GM12892 (cell line): ENCODE measurements around the gene C1QTNF1.
"Not testable (repeated sequence)": the region's sequence is repeated elsewhere in the genome, so short reads cannot be mapped to it uniquely, and the experiment has no call there.

Experiments
- DNase-seq: peaks from one replicate; pipeline ENCODE4 v3.0.0; 2011; ENCODE audit not compliant: insufficient read length
- FAIRE-seq: peaks from 2 replicates; lab custom pipeline; 2011; peaks lifted over from hg19 to GRCh38; lab: Jason Lieb, UNC
- POLR2A ChIP-seq: IDR thresholded peaks from 2 replicates; pipeline ENCODE4 v1.6.1; 2011; ENCODE audit warnings: low read depth, low read length, control low read depth
- POLR2AphosphoS5 ChIP-seq: IDR thresholded peaks from 2 replicates; pipeline ENCODE4 v1.6.1; 2011; ENCODE audit warnings: low read depth, low read length, control low read depth
- TAF1 ChIP-seq: IDR thresholded peaks from 2 replicates; pipeline ENCODE4 v1.6.1; 2011; ENCODE audit warnings: low read depth, mild to moderate bottlenecking, control low read depth, low read length, borderline replicate concordance

C1QTNF1 gene

GRCh38 chr17:79011451-79012147 lies 12.4 kb upstream of the C1QTNF1 start:
- TF ChIP-seq POLR2A (no peak), TAF1 (no peak), POLR2AphosphoS5 (no peak)
- no peak for FAIRE-seq
- DNase-seq: no peak

GRCh38 chr17:79012563-79013134 lies 11.3 kb upstream of the C1QTNF1 start:
- TF ChIP-seq POLR2AphosphoS5: no peak
- TF ChIP-seq TAF1: no peak
- no peak for DNase-seq

GRCh38 chr17:79014158-79014758 lies 9.7 kb upstream of the C1QTNF1 start:
- no peak for TF ChIP-seq POLR2A
- no peak for TF ChIP-seq POLR2AphosphoS5
- no peak for TF ChIP-seq TAF1
- no peak for DNase-seq
- FAIRE-seq: no peak

More at GRCh38 chr17:79012563-79013134, 11.3 kb upstream of the C1QTNF1 start:
- no peak for FAIRE-seq

- TF ChIP-seq TAF1: no peak
- TF ChIP-seq POLR2AphosphoS5: no peak
- TF ChIP-seq POLR2A: no peak
- DNase-seq (no peak), FAIRE-seq (no peak)
Observed at GRCh38 chr17:79017546-79018369, 6.2 kb upstream of the C1QTNF1 start.

GRCh38 chr17:79018370-79018695 lies 5.6 kb upstream of the C1QTNF1 start:
- DNase-seq (no peak), FAIRE-seq (no peak)
- TF ChIP-seq TAF1: no peak
- TF ChIP-seq POLR2A: no peak
- TF ChIP-seq POLR2AphosphoS5: no peak

GRCh38 chr17:79019261-79019631 lies 4.7 kb upstream of the C1QTNF1 start:
- no peak for DNase-seq
- no peak for TF ChIP-seq TAF1
- TF ChIP-seq POLR2A: no peak
- TF ChIP-seq POLR2AphosphoS5: no peak
- FAIRE-seq: no peak

- peak; percentile 8 for DNase-seq
- TF ChIP-seq POLR2A (no peak), TAF1 (no peak), POLR2AphosphoS5 (no peak)
- no peak for FAIRE-seq
Observed at GRCh38 chr17:79019632-79020584, 4.1 kb upstream of the C1QTNF1 start.

- DNase-seq (no peak), FAIRE-seq (no peak)
- TF ChIP-seq POLR2A: no peak
- no peak for TF ChIP-seq POLR2AphosphoS5
- no peak for TF ChIP-seq TAF1
Observed at GRCh38 chr17:79020631-79021301, 3.2 kb upstream of the C1QTNF1 start.

- not testable (repeated sequence) for FAIRE-seq, DNase-seq
Observed at GRCh38 chr17:79021929-79022328, 2.0 kb upstream of the C1QTNF1 start.

GRCh38 chr17:79022507-79022991 lies 1.4 kb upstream of the C1QTNF1 start:
- DNase-seq (no peak), FAIRE-seq (no peak)
- TF ChIP-seq POLR2A (no peak), POLR2AphosphoS5 (no peak), TAF1 (no peak)

- TF ChIP-seq POLR2A (no peak), POLR2AphosphoS5 (no peak), TAF1 (no peak)
- FAIRE-seq (no peak), DNase-seq (no peak)
Observed at GRCh38 chr17:79023180-79023705, 726 bp upstream of the C1QTNF1 start.
